Suprapubic skin (tissue), 4 donors: ENCODE measurements around the gene MOXD1.

ENCODE experiments used
- POLR2A ChIP-seq, 2 donors: fragments of 450-650 bp; IDR thresholded peaks; one replicate each; pipeline ENCODE4 v1.6.1; 2017; ENCODE audit warnings: antibody characterized with exemption in 2 of 2, mild to moderate bottlenecking in 2 of 2, moderate library complexity in 2 of 2
- POLR2AphosphoS5 ChIP-seq, 3 donors: sonication (generic); formaldehyde crosslinking; IDR thresholded peaks; one replicate each; pipeline ENCODE4 v1.6.1; 2017; ENCODE audit warnings: antibody characterized with exemption in 3 of 3
- TF ChIP-seq, protein P1 (sequence below), 2 donors: fragments of 200-600 bp in 1 of 2; fragments of 450-650 bp in 1 of 2; sonication (generic) in 1 of 2; IDR thresholded peaks; one replicate each; pipeline ENCODE4 v1.5.1; 2016 to 2019; ENCODE audit warnings: antibody characterized with exemption in 2 of 2, mild to moderate bottlenecking in 1 of 2, moderate library complexity in 1 of 2

DNA sequence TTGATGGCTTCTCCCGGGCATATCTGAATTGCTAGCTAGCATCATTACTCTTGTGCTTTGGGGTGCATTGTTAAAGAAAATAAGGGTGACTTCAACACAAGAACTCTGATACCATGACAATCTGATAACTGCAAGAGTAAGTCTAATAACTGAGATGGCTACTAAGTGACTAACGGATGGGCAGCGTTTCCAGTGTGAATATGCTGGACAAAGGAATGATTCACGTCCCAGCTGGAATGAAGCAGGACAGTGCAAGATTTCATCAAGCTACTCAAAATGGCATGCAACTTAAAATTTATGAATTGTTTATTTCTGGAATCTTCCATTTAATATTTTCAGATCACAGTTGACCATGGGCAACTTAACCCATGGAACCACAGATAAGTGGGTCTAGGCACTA is 31.7 kb downstream of the MOXD1 start:
- TF ChIP-seq, protein P1, sequence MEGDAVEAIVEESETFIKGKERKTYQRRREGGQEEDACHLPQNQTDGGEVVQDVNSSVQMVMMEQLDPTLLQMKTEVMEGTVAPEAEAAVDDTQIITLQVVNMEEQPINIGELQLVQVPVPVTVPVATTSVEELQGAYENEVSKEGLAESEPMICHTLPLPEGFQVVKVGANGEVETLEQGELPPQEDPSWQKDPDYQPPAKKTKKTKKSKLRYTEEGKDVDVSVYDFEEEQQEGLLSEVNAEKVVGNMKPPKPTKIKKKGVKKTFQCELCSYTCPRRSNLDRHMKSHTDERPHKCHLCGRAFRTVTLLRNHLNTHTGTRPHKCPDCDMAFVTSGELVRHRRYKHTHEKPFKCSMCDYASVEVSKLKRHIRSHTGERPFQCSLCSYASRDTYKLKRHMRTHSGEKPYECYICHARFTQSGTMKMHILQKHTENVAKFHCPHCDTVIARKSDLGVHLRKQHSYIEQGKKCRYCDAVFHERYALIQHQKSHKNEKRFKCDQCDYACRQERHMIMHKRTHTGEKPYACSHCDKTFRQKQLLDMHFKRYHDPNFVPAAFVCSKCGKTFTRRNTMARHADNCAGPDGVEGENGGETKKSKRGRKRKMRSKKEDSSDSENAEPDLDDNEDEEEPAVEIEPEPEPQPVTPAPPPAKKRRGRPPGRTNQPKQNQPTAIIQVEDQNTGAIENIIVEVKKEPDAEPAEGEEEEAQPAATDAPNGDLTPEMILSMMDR (IDR thresholded peaks at IDR 0.05) = no peak
- TF ChIP-seq POLR2A (IDR thresholded peaks at IDR 0.05) (no peak), POLR2AphosphoS5 (IDR thresholded peaks at IDR 0.05) (no peak)
